ENCODE results near the gene TMTC1.

- TF ChIP-seq CTCF (IDR thresholded peaks at IDR 0.05): no peak
- no peak for TF ChIP-seq POLR2A (IDR thresholded peaks at IDR 0.05)
These were observed 20.3 kb upstream of the TMTC1 start for GRCh38 chr12:29804019-29804418.

All from heart left ventricle (tissue), 13 donors.